G401.6 (cell line): ENCODE measurements around the gene WSCD1.

Experiments
- FAIRE-seq: peaks from 2 replicates; lab custom pipeline; 2012; peaks lifted over from hg19 to GRCh38; lab: Jason Lieb, UNC

Gene WSCD1

DNA sequence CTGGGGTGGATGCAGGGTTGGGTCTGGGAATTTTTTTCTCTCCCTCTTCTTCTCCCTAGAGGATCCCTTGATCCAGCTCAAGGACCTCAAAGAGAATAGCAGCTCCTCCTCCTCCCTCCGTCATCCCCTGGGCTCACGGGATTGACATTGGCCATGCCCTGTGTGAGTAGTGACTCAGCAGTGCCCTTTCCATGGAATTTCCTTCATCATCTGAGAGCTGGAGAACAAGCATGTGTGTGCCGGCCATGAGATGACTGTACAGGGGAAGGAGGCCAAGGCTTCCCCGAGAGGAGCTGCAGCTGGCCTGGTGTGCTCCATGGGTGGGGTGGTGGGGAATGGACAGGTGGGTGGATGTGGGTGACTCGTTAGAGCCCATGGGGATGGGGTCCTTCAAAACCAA, 8.9 kb upstream of the WSCD1 start:
- no peak for FAIRE-seq

DNA sequence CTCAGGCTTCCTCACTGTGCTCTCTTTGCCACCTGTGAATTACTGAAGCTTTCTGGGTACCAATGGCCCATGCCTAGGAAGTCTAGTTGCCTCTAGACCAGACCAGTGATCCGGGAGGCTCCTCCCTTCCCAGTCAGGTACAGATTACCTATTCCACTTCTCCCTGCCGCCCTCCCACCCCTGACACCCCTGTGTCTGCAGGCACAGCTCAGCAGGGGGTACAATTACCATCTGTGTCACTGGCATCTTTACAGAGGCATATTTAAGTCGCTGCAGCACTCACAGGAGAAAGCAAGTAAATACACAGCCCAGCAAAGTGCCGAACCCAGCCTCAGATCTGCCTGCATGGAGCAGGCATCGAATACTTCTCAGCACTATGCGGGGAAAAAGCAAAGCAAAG, 5.3 kb upstream of the WSCD1 start:
- no peak for FAIRE-seq

DNA sequence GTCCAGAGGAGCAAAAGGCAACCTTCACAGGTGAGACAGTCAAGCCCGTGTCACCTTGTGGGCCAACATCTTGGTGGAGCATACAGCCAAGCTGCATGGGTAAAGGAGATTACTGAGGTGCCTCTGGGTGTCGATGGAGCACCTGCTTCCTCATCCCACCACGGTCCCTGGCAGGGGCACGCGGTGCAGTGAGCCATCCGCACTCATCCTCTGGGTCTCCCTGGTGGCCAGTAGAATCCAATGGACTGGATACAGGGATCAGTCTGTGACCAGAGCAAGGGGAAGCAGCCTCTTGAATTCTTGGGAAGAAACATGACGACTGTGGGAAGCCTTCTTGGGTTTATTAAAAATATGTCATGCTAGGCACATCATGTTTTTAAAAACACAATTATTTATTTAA, 4.8 kb upstream of the WSCD1 start:
- no peak for FAIRE-seq

DNA sequence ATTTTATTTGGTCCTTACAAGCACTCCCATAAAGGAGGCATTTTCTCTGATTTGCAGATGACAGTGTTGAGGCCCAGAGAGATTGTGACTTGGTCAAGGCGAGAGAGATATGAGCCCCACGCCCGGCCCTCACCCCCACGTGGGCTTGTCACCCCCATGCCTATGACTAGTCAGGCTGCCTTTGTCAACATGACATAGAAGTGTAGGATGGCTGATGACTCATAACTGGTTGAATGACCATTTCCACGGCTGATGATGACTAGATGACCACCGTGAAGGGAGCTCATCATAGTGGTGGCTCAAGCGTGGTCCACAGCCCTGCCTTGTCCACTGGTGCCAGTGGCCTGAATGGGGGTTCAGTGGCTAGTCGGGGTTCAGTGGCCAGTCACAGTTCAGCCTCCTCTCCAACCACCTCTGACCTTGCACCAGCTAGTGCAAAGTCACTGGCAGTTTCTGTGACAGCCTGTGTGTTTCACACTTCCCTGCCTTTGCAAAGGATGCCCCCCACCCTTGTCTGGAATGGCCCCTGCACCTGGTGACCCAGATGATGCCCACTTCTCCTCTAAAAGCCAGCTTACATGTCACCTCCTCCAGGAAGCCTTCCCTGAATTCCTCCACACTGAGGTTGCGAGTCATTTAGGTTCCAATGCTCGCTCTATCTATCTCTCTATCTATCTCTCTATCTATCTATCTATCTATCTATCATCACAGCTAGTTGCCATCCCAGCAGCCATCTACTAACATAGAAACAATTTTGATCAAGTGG, 3.8 kb upstream of the WSCD1 start:
- FAIRE-seq, result no peak

DNA sequence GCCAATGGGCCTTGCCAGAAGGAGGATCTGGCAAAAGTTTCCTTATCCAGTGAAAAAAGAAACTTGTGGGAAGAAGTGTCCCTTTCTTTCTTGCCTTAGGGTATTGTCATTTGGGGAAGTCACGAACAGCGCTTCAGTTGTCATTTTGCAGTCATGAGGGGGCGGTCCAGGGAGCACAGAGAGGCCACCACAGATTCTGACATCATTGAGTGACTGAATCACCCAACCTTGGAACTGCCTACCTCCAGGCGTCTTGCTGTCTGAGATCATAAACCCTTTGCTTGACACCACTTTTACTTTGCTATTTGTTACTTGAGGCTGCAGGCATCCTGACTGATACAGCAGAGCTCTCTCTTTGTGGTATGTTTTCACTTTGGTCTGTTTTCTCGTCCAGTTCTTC, 3.1 kb upstream of the WSCD1 start:
- no peak for FAIRE-seq

DNA sequence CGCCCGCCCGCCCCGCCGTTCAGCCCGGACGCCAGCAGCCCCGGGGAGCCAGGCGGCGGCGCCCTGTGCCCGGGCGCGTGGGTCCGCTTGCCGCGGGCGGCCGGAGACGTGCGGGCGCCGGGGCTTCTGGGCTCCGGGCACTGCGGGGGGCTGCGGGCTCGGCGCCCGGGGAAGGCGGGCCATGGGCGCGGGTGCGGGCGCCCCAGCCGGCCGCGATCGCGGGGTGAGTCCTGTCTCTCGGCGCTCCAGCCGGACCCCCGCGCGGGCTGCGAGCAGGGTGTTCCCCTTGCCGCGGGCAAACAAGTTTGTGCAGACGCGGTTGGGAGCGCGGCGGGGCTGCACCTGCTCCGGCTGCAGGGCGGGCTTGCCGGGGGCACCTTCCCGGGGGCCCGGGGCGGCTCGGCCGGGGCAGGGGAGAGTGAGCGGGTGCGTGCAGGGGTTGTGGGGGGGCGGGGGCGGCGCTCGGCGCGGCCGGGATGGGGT, 292 bp downstream of the WSCD1 start:
- no peak for FAIRE-seq

DNA sequence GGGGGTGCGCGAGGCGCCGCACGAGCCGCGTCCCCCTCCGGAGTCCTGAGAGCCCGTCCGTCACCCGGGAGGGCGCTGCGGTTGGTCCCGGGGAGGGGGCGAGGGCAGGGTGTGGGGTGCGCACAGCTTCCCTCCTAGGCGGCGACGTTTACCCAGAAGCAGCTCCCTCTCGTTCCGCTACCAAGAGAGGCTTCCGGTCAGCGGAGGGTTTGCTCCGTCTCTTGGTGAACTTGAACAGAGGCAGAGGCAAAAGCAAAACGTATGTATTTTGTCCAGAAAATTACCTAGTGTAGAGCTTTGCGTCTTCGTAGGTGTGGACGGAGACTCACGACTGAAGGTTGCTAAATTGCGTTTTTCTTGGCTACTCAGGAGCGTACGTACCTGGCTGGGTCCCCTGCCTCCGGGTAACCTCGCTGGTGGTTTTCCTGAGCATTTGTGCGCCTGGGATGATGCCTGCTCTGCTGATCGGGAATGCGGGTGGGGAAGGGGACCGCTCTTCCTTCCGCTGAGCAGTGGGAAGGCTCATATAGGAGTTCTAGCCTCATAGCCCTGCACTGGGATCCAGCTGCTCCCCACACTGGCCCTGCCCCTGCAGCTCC, 833 bp downstream of the WSCD1 start:
- no peak for FAIRE-seq

DNA sequence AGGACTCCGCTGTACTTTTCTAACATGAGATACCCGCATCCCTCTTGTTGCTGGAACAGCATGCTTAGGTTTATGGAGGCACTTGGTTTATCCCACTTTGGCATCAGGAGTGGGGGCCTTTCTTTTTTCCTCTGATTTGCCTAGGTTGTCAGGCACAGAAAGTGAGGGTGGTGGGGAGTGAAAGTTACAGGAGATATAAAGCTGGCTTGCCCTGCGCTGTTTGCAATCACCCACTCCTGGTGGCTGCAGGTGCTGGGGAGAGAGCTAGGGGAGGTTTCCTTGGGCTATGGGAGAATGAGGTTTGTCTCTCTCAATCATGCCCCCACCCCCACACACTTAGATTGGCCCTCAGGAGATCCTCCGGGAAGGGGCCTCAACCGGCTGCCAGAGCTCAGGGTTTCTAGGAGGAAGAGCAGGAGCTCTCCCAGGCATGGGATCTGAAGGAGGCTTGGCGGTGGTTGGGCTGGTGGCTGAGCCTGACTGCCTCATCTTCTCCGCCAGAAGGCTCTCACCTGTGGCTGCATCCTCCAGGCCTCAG, 1.4 kb downstream of the WSCD1 start:
- FAIRE-seq, result no peak

DNA sequence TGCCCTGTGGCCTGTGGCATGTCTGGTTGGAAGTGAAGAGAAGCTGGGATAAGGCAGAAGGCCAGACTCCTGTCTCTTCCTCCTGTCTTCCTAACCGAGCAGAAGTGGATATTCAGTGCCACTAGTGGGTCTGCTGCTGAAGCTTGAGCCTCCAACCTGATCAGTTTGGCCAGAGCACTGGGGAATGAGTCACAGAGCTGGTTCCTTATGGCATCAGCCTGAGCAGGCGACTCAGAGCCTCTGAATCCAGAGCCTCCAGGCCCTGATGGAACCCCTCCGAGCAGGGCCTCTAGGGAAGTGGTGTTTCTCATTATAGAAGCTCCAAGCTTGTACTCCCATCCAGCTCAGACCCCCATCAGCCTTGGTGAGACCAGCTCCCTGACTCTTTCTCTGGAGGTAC, 2.0 kb downstream of the WSCD1 start:
- no peak for FAIRE-seq

DNA sequence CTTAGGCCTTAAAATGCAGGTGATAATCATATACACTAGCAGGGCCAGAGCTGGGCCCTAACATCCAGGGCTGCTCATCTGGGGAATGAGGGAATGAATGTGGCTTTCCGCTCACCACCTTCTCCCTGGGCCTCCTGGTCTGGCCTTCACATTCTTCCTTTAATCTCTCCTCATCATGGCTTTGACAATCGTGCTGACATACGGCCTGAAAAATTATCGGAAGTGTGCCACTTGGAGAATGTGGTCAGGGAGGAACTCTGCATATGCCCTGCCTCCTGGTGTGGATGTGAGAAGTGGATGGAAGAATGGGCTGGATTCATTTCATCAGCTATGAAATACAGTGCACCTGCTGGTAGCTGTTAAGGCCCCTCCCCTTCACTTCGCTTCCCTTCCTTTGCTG, 2.4 kb downstream of the WSCD1 start:
- no peak for FAIRE-seq

DNA sequence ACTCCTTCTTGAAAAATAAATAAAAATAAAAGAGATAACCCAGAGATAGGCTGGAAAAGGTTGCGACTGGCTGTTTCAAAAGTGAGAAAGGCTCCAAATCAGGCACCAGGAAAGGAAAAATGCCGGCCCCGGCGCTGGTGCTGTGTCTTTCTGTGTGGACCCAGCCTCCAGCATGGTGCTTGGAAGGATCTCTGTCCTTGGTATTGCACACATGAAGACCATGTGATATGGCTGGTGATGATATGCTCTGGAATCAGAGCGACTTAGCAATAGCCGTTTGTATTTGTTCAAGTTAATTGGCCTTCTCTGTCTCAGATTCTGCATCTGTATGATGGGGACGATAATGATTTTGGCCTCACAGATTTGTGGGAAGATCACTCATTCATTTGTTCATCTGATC, 3.4 kb downstream of the WSCD1 start:
- no peak for FAIRE-seq

DNA sequence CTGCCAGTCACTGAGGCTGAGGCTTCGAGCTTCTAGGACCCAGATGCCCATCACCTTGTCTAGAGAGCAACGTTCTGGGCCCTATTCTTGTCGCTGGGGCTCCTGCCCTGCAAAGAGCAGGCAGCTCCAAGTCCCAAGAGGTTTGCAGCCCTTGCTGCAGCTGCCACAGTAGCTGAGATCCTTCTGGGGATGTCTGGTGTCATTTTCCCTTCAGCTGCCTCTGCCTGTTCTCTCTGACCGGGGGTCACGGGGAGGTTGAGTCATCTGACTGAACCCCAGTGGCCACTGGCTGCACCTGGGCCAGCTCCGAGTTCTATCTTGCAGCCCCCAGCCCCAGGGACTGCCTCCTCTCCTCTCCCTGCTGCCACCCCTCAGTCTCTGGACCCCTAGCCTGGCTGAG, 4.9 kb downstream of the WSCD1 start:
- FAIRE-seq, result no peak

DNA sequence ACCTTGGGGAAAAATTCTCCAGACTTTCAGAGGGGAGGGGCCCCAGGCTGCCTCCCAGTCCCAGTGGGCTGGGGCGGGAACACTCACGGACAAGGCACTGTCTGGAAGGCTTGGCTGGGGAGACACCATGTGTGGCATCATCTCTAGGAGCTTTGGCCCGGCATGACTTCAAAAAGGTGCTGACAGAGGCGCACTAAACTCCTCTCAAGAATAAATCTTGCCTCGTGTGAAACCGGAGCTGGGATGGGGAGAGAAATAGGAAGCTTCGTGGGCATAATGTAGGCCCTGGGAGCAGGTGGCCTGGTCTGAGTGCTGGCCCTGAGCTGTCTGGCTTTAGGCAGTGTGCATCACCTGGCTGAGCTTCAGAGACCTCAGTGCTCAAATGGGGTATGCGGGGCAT, 5.7 kb downstream of the WSCD1 start:
- FAIRE-seq, result no peak

DNA sequence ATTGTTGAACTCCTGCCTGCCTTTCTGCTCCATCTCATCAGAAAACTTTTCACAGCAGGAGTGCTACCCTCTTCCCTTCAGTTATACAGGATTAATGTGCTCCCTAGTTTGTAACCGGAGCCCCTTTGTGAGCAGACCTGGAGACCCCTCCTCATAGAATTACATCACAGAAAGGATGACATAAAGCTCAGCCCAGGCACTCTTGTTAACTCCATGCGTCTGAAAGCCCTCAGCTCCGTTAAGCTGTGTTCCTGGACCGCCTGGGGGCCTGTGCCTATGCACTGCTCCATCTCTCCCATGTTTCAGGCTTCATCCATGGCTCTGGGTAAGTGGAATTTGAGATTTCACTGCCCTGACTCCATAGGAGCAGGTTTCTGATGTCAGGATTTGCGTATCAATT, 7.6 kb downstream of the WSCD1 start:
- no peak for FAIRE-seq

DNA sequence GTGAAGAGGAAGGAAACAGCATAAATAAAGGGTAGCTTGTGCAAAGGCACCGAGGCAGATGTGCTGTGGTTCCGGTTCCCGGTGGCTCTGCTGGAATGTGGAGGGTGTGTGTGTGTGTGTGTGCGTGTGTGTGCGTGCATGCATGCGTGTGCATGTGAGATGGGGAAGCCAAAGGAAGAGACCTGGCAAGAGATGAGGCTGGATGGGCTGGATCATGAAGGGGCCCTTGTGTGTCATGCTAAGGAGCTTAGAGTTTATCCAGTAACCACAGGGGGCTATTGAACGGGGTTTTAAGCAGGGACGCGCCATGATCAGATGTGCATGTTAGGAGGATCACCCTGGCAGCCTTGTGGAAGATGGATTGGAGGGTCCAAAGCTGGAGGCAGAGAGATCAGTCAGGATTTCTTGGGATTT, 8.3 kb downstream of the WSCD1 start:
- no peak for FAIRE-seq

DNA sequence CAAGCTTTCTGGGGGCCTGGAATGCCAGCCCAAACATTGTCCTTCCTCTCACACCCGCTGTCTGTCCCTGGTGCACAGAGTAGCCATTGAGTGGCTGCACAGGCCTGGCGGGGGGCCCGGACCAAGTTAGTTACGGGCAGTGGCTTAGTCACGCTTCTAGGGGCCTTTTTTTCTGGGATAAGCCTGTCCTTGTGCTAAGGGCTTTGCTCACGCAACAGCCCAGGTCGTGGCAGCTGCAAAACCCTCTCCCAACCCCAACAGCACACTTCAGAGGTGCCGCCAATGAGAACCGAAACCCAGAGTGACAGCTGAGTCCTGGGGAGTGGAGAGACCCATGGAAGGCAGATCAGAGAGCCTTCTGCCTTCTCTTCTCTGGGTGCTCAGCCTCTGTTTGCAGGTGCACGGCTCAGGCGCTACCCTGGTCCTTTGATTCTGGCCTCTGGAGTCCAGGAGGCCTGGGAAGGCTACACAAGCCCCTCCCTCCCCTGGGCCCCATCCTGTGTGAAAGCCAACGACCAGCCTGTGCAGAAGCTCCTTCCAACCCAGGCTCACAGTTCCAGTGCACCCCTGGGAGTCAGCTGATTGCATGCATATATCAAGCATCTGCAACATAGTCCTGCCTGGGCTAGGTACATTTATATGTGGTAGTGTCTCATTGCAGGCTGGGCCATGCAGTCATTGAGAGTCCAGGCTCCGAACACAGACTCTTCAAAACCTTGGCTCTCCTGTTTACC, 9.1 kb downstream of the WSCD1 start:
- no peak for FAIRE-seq

DNA sequence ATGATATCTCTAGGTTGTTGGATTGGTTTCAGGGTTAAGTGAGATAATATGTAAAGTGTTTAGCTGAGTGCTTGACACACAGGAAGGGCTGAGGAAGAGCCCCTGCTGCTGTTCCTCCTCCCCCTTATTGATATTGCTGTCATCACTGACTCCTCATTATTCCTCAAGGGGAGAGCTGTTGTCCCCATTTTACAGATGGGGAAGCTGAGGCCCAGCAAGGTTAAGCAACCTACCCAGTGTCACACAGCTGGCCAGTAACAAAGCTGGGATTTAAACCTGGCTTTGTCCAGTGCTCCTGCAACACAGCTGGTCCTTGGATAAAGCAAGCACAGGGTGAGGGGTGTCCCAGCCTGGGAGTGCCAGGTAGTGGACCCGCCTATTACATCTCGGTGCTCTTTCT, 9.8 kb downstream of the WSCD1 start:
- FAIRE-seq, result no peak

DNA sequence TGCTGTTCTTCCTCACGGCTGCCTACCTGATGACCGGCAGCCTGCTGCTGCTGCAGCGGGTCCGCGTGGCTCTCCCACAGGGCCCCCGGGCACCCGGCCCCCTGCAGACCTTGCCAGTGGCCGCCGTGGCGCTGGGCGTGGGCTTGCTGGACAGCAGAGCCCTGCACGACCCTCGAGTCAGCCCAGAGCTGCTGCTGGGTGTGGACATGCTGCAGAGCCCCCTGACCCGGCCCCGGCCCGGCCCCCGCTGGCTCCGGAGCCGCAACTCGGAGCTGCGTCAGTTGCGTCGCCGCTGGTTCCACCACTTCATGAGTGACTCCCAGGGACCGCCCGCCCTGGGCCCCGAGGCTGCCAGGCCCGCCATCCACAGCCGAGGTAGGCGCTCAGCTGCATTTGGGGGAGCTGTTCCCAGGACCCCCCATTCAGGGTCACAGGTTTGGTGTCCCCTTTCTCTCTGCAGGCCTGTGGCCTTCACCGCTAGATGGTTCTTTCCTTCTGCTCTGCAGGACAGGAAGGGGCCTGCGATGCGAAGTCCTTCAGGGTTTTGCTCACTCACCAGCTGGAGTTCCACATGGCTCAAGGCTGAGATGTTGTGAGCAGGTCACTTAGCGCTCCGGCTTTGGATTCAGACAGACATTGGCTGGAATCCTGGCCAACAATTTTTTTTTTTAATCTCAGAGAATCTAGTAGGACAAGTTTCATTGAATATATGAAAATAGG, 10.7 kb downstream of the WSCD1 start:
- no peak for FAIRE-seq

DNA sequence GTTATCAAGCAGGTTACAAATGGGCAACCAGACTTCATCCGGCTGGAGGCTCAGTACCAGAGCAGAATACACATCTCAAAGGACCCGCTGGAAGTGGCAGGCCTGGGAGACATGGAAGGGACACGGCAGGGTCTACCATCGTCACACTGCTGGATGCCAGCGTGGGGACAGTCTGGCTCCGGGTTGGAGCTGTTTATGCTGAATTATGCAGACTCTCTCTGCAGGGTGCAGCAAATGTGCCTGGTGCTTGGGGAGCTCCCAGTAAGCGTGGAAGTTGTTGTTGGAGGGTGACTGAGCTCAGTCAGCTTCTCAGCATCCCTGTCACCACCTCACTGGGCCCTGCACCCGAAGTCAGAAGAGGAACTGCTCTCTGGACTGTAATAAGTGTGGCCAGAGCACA, 12.2 kb downstream of the WSCD1 start:
- FAIRE-seq, result no peak

DNA sequence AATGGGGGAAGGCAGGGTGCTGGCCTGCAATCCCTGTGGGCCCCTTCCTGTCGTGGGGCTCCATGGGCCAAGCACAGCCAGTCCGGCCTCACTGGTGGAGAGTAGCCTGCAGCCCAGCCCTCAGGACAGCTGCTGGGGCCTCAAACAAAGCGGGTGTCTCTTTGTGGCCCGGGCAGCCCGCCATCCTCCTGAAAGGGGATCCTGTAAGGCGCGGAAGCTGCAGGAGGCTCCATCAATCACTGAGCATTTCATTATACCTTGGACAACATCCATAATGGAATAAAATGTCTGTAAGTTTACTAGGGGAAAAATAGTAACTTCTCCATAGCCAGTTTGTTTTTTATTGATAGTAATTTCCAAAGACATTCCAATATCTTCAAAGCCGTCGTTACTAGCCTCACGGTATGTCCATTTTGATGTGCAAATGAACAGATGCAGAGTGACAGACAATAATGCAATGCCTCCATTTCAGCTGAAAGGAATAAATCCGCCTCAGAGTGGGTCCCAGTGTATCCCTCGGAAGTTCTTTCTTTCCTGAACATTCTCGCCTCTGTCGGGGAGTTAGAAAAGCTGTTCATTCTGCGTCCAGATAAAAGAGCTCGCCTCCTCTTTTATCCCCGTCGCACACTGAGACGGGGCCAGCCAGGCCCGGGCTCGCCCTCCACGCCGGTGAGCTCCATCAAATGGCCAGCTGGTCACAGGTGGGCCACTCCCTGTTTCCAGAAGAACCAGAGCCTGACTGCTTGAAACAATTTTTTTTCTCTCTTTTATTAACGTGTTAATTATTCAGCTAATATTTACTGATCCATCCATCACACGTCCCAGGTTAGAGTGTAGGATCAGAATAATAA, 14.4 kb downstream of the WSCD1 start:
- no peak for FAIRE-seq

DNA sequence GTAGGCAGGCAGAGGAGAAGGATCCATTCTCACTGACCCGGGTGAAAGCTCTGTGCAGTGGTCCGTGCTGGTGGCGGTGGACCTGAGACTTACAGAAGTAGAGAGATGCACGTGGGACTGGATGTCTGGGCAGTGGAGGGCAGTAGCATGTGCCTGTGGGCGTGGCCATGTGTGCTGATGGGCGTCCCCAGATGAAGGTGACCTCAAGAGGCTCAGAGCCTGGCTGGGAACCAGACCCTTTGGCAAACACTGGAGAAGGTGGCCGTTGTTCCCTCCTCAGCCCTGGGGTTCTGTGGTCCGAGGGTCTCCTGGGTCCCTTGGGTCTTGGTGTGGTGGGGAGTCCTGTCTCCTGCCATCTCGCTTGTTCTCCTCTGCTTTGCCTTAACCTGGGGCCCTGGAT, 15.6 kb downstream of the WSCD1 start:
- no peak for FAIRE-seq
